H9 (cell line): Measurements from ENCODE around the gene PAQR4. TPM values are rescaled to one million over a fixed set of nuclear protein-coding genes. Genes with fewer than 3 reads are reported as not detected.

Experiments
- DNase-seq: peaks from one replicate; pipeline ENCODE4 v3.0.0-alpha.2; 2017
- H2AFZ ChIP-seq: one replicate; pipeline ENCODE4 v1.6.1; 2013; ENCODE audit warnings: mild to moderate bottlenecking, low read length, control low read depth, moderate library complexity
- H2AK5ac ChIP-seq: 2 replicates; pipeline ENCODE4 v1.6.1; 2013; ENCODE audit warnings: low read length, control low read depth, mixed read lengths; ENCODE audit not compliant: insufficient read length
- H2BK120ac ChIP-seq: one replicate; pipeline ENCODE4 v1.6.1; 2013; ENCODE audit warnings: low read depth, mild to moderate bottlenecking, low read length, control low read depth, inconsistent platforms; ENCODE audit not compliant: poor library complexity, severe bottlenecking
- H2BK12ac ChIP-seq: 2 replicates; pipeline ENCODE4 v1.6.1; 2013; ENCODE audit warnings: low read length, control low read depth, mixed read lengths, low read depth; ENCODE audit not compliant: insufficient read length
- H2BK15ac ChIP-seq: 2 replicates; pipeline ENCODE4 v1.6.1; 2013; ENCODE audit warnings: low read depth, low read length, control low read depth
- H2BK20ac ChIP-seq: one replicate; pipeline ENCODE4 v1.6.1; 2013; ENCODE audit warnings: low read depth, mild to moderate bottlenecking, low read length, control low read depth, inconsistent platforms; ENCODE audit not compliant: poor library complexity, severe bottlenecking
- H2BK5ac ChIP-seq: 2 replicates; pipeline ENCODE4 v1.6.1; 2013; ENCODE audit warnings: low read length, control low read depth, mixed read lengths; ENCODE audit not compliant: insufficient read length
- H3K14ac ChIP-seq: 2 replicates; pipeline ENCODE4 v1.6.1; 2013; ENCODE audit warnings: low read length, control low read depth; ENCODE audit not compliant: insufficient read depth
- H3K18ac ChIP-seq: 2 replicates; pipeline ENCODE4 v1.6.1; 2013; ENCODE audit warnings: low read depth, mild to moderate bottlenecking, mixed read lengths, low read length, control low read depth; ENCODE audit not compliant: insufficient read length
- H3K23ac ChIP-seq: 2 replicates; pipeline ENCODE4 v1.6.1; 2013; ENCODE audit warnings: low read length, control low read depth, mixed read lengths, low read depth; ENCODE audit not compliant: insufficient read length
- H3K23me2 ChIP-seq: 2 replicates; pipeline ENCODE4 v1.6.1; 2013; ENCODE audit warnings: low read depth, mild to moderate bottlenecking, mixed read lengths, low read length, control low read depth; ENCODE audit not compliant: insufficient read length, poor library complexity, severe bottlenecking
- H3K27ac ChIP-seq: 2 replicates; pipeline ENCODE4 v1.5.1; 2013; ENCODE audit warnings: low read length, control low read depth, mixed read lengths, low read depth; ENCODE audit not compliant: insufficient read length
- H3K27me3 ChIP-seq: 2 replicates; pipeline ENCODE4 v1.6.1; 2013; ENCODE audit warnings: low read length, control low read depth, inconsistent platforms; ENCODE audit not compliant: insufficient read depth
- H3K4ac ChIP-seq: 2 replicates; pipeline ENCODE4 v1.6.1; 2013; ENCODE audit warnings: low read depth, mild to moderate bottlenecking, control low read depth, inconsistent platforms, low read length, moderate library complexity
- H3K4me1 ChIP-seq: 2 replicates; pipeline ENCODE4 v1.6.1; 2013; ENCODE audit warnings: low read length, control low read depth, inconsistent platforms; ENCODE audit not compliant: insufficient read depth
- H3K4me2 ChIP-seq: 2 replicates; pipeline ENCODE4 v1.6.1; 2013; ENCODE audit warnings: low read length, control low read depth, mixed read lengths; ENCODE audit not compliant: insufficient read length, insufficient read depth
- H3K56ac ChIP-seq: 2 replicates; pipeline ENCODE4 v1.6.1; 2013; ENCODE audit warnings: low read depth, mild to moderate bottlenecking, mixed read lengths, low read length, control low read depth; ENCODE audit not compliant: insufficient read length
- H3K79me1 ChIP-seq: 2 replicates; pipeline ENCODE4 v1.6.1; 2013; ENCODE audit warnings: low read depth, mild to moderate bottlenecking, moderate library complexity, low read length, control low read depth, inconsistent platforms; ENCODE audit not compliant: insufficient read depth, poor library complexity, severe bottlenecking
- H3K79me2 ChIP-seq: 2 replicates; pipeline ENCODE4 v1.6.1; 2013; ENCODE audit warnings: low read length, control low read depth, inconsistent platforms; ENCODE audit not compliant: insufficient read depth
- H3K9ac ChIP-seq: 2 replicates; pipeline ENCODE4 v1.6.1; 2013; ENCODE audit warnings: low read length, control low read depth, mixed read lengths; ENCODE audit not compliant: insufficient read length; ENCODE audit errors: extremely low read depth
- H3K9me3 ChIP-seq: one replicate; pipeline ENCODE4 v1.6.1; 2013; ENCODE audit warnings: low read depth, low read length, inconsistent platforms; ENCODE audit not compliant: control insufficient read depth
- H3T11ph ChIP-seq: one replicate; pipeline ENCODE4 v1.6.1; 2013; ENCODE audit warnings: mild to moderate bottlenecking, low read length, control low read depth, inconsistent platforms
- H4K20me1 ChIP-seq: one replicate; pipeline ENCODE4 v1.6.1; 2013; ENCODE audit not compliant: control insufficient read depth, insufficient read length, insufficient read depth
- H4K5ac ChIP-seq: 2 replicates; pipeline ENCODE4 v1.6.1; 2013; ENCODE audit warnings: low read depth, mild to moderate bottlenecking, mixed read lengths, low read length, control low read depth; ENCODE audit not compliant: insufficient read length
- H4K8ac ChIP-seq: replicated peaks from 2 replicates; pipeline ENCODE4 v1.6.1; 2013; ENCODE audit warnings: low read length, control low read depth, mixed read lengths, low read depth; ENCODE audit not compliant: insufficient read length
- H4K91ac ChIP-seq: 2 replicates; pipeline ENCODE4 v1.6.1; 2013; ENCODE audit warnings: low read depth, mild to moderate bottlenecking, moderate library complexity, mixed read lengths, low read length, control low read depth; ENCODE audit not compliant: insufficient read length
- H3K27ac Mint-ChIP-seq, 3 experiments: 2 replicates in 2 of 3; 3 replicates in 1 of 3; pipeline ENCODE4 v1.8.0; 2020 to 2021; ENCODE audit warnings: mixed read lengths in 3 of 3, mild to moderate bottlenecking in 1 of 3, moderate library complexity in 1 of 3
- H3K27me3 Mint-ChIP-seq: 2 replicates; pipeline ENCODE4 v1.8.0; 2021; ENCODE audit warnings: low read depth, mild to moderate bottlenecking, moderate library complexity, mixed read lengths
- H3K36me3 Mint-ChIP-seq, 3 experiments: 2 replicates in 2 of 3; 3 replicates in 1 of 3; pipeline ENCODE4 v1.8.0; 2020 to 2021; ENCODE audit warnings: low read depth in 3 of 3, mixed read lengths in 3 of 3; ENCODE audit not compliant: insufficient read depth in 1 of 3
- H3K4me1 Mint-ChIP-seq, 2 experiments: 2 replicates each; pipeline ENCODE4 v1.8.0; 2020; ENCODE audit warnings: mixed read lengths in 2 of 2
- H3K4me3 Mint-ChIP-seq, 2 experiments: 2 replicates in 1 of 2; 3 replicates in 1 of 2; pipeline ENCODE4 v1.8.0; 2020 to 2021; ENCODE audit warnings: mild to moderate bottlenecking in 2 of 2, mixed read lengths in 2 of 2, moderate library complexity in 1 of 2
- H3K9me3 Mint-ChIP-seq, 2 experiments: 2 replicates in 1 of 2; 3 replicates in 1 of 2; pipeline ENCODE4 v1.8.0; 2020; ENCODE audit warnings: mild to moderate bottlenecking in 2 of 2, mixed read lengths in 2 of 2, moderate library complexity in 1 of 2
- CTCF ChIP-seq: fragments of 200-600 bp; sonication (generic); conservative IDR thresholded peaks from 3 replicates; pipeline ENCODE4 v1.8.0; 2021; ENCODE audit warnings: antibody characterized with exemption, mild to moderate bottlenecking
- WGBS: extraction: QIAGEN DNeasy Blood & Tissue Kit; methylation state at CpG from one replicate; pipeline ENCODE4 v1.1.7; 2013; ENCODE audit warnings: missing lambda C conversion rate, low lambda C conversion rate, mixed read lengths; ENCODE audit not compliant: insufficient read length; ENCODE audit errors: extremely low coverage; 5-methylcytosine and 5-hydroxymethylcytosine counted together
- total RNA-seq: library from RNA; stranded (reverse); gene quantifications from 2 replicates; pipeline ENCODE4 v1.2.1, GENCODE V29; 2021

The PAQR4 gene
- total RNA-seq, 1 experiment from 2014 or later: 32.1 TPM

GRCh38 chr16:2999929-3000328, 30.8 kb downstream of the PAQR4 start:
- Histone ChIP-seq H3K79me2 (no peaks in the 10 kb centered on the region), H2BK20ac (no peak overlapping the region), H3K27ac (no peak overlapping the region), H3K9ac (no peak overlapping the region), H4K91ac (no peak overlapping the region), H2AK5ac (no peak overlapping the region), H3T11ph (no peak overlapping the region), H3K79me1 (no peaks in the 10 kb centered on the region), H4K20me1 (peaks cover 2% of the 10 kb centered on the region), H4K8ac (no peak overlapping the region), H2BK15ac (no peak overlapping the region), H2BK120ac (no peak overlapping the region), H3K14ac (no peak overlapping the region), H3K4me2 (no peak overlapping the region), H3K23ac (no peak overlapping the region), H3K9me3 (no peaks in the 10 kb centered on the region), H3K56ac (no peak overlapping the region), H2BK12ac (no peak overlapping the region), H3K4ac (no peak overlapping the region), H3K18ac (no peak overlapping the region), H4K5ac (no peak overlapping the region), H2AFZ (no peak overlapping the region), H3K23me2 (no peaks in the 10 kb centered on the region), H2BK5ac (no peak overlapping the region), H3K27me3 (no peaks in the 10 kb centered on the region), H3K4me1 (no peaks in the 10 kb centered on the region)
- H3K4me3 Mint-ChIP-seq: no peak overlapping the region; a peak in 1 of 5 replicates
- no CpG with 5 or more reads among the region's 6 CpGs for WGBS
- no peak for DNase-seq
- peaks cover 0 to 7% (median 0%) of the 10 kb centered on the region in 3 experiments; a peak in 3 of 7 replicates for H3K36me3 Mint-ChIP-seq
- H3K4me1 Mint-ChIP-seq: peaks cover 6 to 30% of the 10 kb centered on the region in 2 experiments
- no peaks in the 10 kb centered on the region for H3K9me3 Mint-ChIP-seq
- no peaks in the 10 kb centered on the region; the same call in none of the 2 replicates for H3K27me3 Mint-ChIP-seq
- TF ChIP-seq CTCF: no peak
- H3K27ac Mint-ChIP-seq: no peak overlapping the region; a peak in 2 of 7 replicates
